ENCODE data around the gene LRMDA.
"Not testable (repeated sequence)": the region's sequence is repeated elsewhere in the genome, so short reads cannot be mapped to it uniquely, and the experiment has no call there.

The LRMDA gene

GRCh38 chr10:75616874-75617478 is 185.6 kb downstream of the LRMDA start:
- DNase-seq = no peak

- DNase-seq = no peak
Measured at GRCh38 chr10:75617485-75618155, 186.2 kb downstream of the LRMDA start.

GRCh38 chr10:75619635-75620034 is 188.2 kb downstream of the LRMDA start:
- DNase-seq = no peak

GRCh38 chr10:75620356-75620755 is 188.9 kb downstream of the LRMDA start:
- no peak for DNase-seq

GRCh38 chr10:75621003-75621402 is 189.6 kb downstream of the LRMDA start:
- not testable (repeated sequence) for DNase-seq

GRCh38 chr10:75622503-75622902 is 191.1 kb downstream of the LRMDA start:
- DNase-seq = no peak

GRCh38 chr10:75623310-75624093 is 192.1 kb downstream of the LRMDA start:
- DNase-seq = no peak

GRCh38 chr10:75624638-75625037 is 193.2 kb downstream of the LRMDA start:
- no peak for DNase-seq

GRCh38 chr10:75630746-75631145 is 199.3 kb downstream of the LRMDA start:
- DNase-seq = no peak

- DNase-seq = no peak
Measured at GRCh38 chr10:75632805-75633462, 201.5 kb downstream of the LRMDA start.

GRCh38 chr10:75633568-75633967 is 202.1 kb downstream of the LRMDA start:
- no peak for DNase-seq

- no peak for DNase-seq
Measured at GRCh38 chr10:75634947-75635346, 203.5 kb downstream of the LRMDA start.

- DNase-seq = no peak
Measured at GRCh38 chr10:75638752-75639151, 207.3 kb downstream of the LRMDA start.

- no peak for DNase-seq
Measured at GRCh38 chr10:75639736-75640135, 208.3 kb downstream of the LRMDA start.

GRCh38 chr10:75640381-75640780 is 209.0 kb downstream of the LRMDA start:
- DNase-seq = no peak

- DNase-seq = no peak
Measured at GRCh38 chr10:75640803-75641202, 209.4 kb downstream of the LRMDA start.

- no peak for DNase-seq
Measured at GRCh38 chr10:75643405-75643804, 212.0 kb downstream of the LRMDA start.

- DNase-seq = no peak
Measured at GRCh38 chr10:75643944-75644692, 212.7 kb downstream of the LRMDA start.

GRCh38 chr10:75645704-75646103 is 214.3 kb downstream of the LRMDA start:
- no peak for DNase-seq

- no peak for DNase-seq
Measured at GRCh38 chr10:75646218-75646915, 214.9 kb downstream of the LRMDA start.

GRCh38 chr10:75646916-75647315 is 215.5 kb downstream of the LRMDA start:
- no peak for DNase-seq

- DNase-seq = no peak
Measured at GRCh38 chr10:75647675-75648074, 216.3 kb downstream of the LRMDA start.

Measured in NCI-H2081 treated with DMSO at 0.1 percent for 48 hours (cell line).